Spinal cord (tissue), 10 donors: ENCODE results near the gene FOXD2. TPM values are rescaled to one million over a fixed set of nuclear protein-coding genes. Genes with fewer than 3 reads are reported as not detected.

ENCODE experiments used
- DNase-seq, 6 donors: peaks; one replicate each; pipeline versions ENCODE4 v3.0.0 to v3.0.0-alpha.2; 2013 to 2015; ENCODE audit warnings: low spot score in 6 of 6, low read depth in 4 of 6
- H3K27ac ChIP-seq: one replicate; pipeline ENCODE4 v1.5.1; 2013; ENCODE audit warnings: low read depth, low read length, control low read depth
- H3K27me3 ChIP-seq: one replicate; pipeline ENCODE4 v1.6.1; 2013; ENCODE audit warnings: low read length; ENCODE audit not compliant: control insufficient read depth, insufficient read depth
- H3K36me3 ChIP-seq: one replicate; pipeline ENCODE4 v1.6.1; 2013; ENCODE audit warnings: low read length; ENCODE audit not compliant: control insufficient read depth, insufficient read depth
- H3K4me1 ChIP-seq: one replicate; pipeline ENCODE4 v1.6.1; 2013; ENCODE audit warnings: low read length; ENCODE audit not compliant: control insufficient read depth, insufficient read depth
- H3K4me3 ChIP-seq: one replicate; pipeline ENCODE4 v1.5.1; 2013; ENCODE audit warnings: low read depth, low read length, control low read depth
- H3K9me3 ChIP-seq: one replicate; pipeline ENCODE4 v1.6.1; 2013; ENCODE audit warnings: low read length; ENCODE audit not compliant: control insufficient read depth, insufficient read depth
- WGBS: methylation state at CpG from one replicate; pipeline ENCODE4 v1.1.5; 2013; ENCODE audit warnings: missing lambda C conversion rate; ENCODE audit not compliant: insufficient coverage; 5-methylcytosine and 5-hydroxymethylcytosine counted together
- polyA plus RNA-seq, 2 donors: library from polyadenylated mRNA; unstranded; fragments of 120-200 nt; gene quantifications; one replicate each; pipeline ENCODE4 v1.2.1, GENCODE V29; 2013; ENCODE audit not compliant: insufficient read length in 2 of 2
- total RNA-seq, 2 donors: library from RNA; depleted of rRNA in 1 of 2; stranded (reverse); fragments of 120-200 nt in 1 of 2; fragments of >200 nt in 1 of 2; gene quantifications; one replicate each; pipeline versions ENCODE4 v1.2.3 to v1.2.4, GENCODE V29; 2013 to 2014
- donor health status: healthy.

The FOXD2 gene
- total and polyA plus RNA-seq, 4 donors: 0.36 to 14.3 (median 3.3) TPM

GRCh38 chr1:47415728-47416318, 22.0 kb upstream of the FOXD2 start, which contains the start of gene FOXE3:
Gene FOXE3, plus strand, starts transcription at chr1:47416285. Its CDS starts 31 bp downstream, at chr1:47416316.
- Histone ChIP-seq H3K27me3 (peaks cover 68% of the 10 kb centered on the region), H3K9me3 (no peaks in the 10 kb centered on the region), H3K36me3 (no peaks in the 10 kb centered on the region), H3K4me1 (peaks cover 3% of the 10 kb centered on the region), H3K4me3 (no peak within 1 kb of the TSS), H3K27ac (no peak within 1 kb of the TSS)
- WGBS: 10% methylated on average over 21 of the region's 21 CpGs
- no peak for DNase-seq

- Histone ChIP-seq H3K27ac (no peak overlapping the region), H3K4me3 (no peak overlapping the region)
Observed at GRCh38 chr1:47416319-47417169, 21.3 kb upstream of the FOXD2 start.

GRCh38 chr1:47417170-47418044, 20.4 kb upstream of the FOXD2 start:
- Histone ChIP-seq H3K9me3 (no peaks in the 10 kb centered on the region), H3K36me3 (no peaks in the 10 kb centered on the region), H3K27ac (no peak overlapping the region), H3K4me3 (no peak overlapping the region), H3K4me1 (peaks cover 3% of the 10 kb centered on the region), H3K27me3 (peaks cover 73% of the 10 kb centered on the region)
- DNase-seq: no peak
- 10% methylated on average over 36 of the region's 39 CpGs for WGBS

More at GRCh38 chr1:47416319-47417169, 21.3 kb upstream of the FOXD2 start:
- Histone ChIP-seq H3K4me1 (peaks cover 3% of the 10 kb centered on the region), H3K27me3 (peaks cover 75% of the 10 kb centered on the region), H3K36me3 (no peaks in the 10 kb centered on the region), H3K9me3 (no peaks in the 10 kb centered on the region)
- WGBS: under 1% methylated on average over 134 of the region's 134 CpGs
- DNase-seq: peak in 2 of 6 donors; percentile 44 to 46

- Histone ChIP-seq H3K9me3 (no peaks in the 10 kb centered on the region), H3K27ac (no peak overlapping the region), H3K27me3 (peaks cover 72% of the 10 kb centered on the region), H3K4me3 (no peak overlapping the region), H3K4me1 (peaks cover 3% of the 10 kb centered on the region), H3K36me3 (no peaks in the 10 kb centered on the region)
- WGBS: 69% methylated on average over 2 of the region's 2 CpGs
- DNase-seq: no peak
Observed at GRCh38 chr1:47418122-47418521, 19.7 kb upstream of the FOXD2 start.

- WGBS: 73% methylated on average over 4 of the region's 6 CpGs
- DNase-seq: no peak
- Histone ChIP-seq H3K9me3 (no peaks in the 10 kb centered on the region), H3K4me3 (no peak overlapping the region), H3K4me1 (peaks cover 3% of the 10 kb centered on the region), H3K36me3 (no peaks in the 10 kb centered on the region), H3K27ac (no peak overlapping the region), H3K27me3 (peaks cover 68% of the 10 kb centered on the region)
Observed at GRCh38 chr1:47418681-47419325, 19.0 kb upstream of the FOXD2 start.

GRCh38 chr1:47420547-47420946, 17.3 kb upstream of the FOXD2 start:
- H3K4me3 ChIP-seq: no peak overlapping the region
- DNase-seq: no peak
- no peak overlapping the region for H3K27ac ChIP-seq
- WGBS: no CpG with 5 or more reads among the region's 4 CpGs
- H3K9me3 ChIP-seq: no peaks in the 10 kb centered on the region
- H3K4me1 ChIP-seq: peaks cover 3% of the 10 kb centered on the region
- no peaks in the 10 kb centered on the region for H3K36me3 ChIP-seq
- peaks cover 66% of the 10 kb centered on the region for H3K27me3 ChIP-seq

- no CpG with 5 or more reads among the region's 2 CpGs for WGBS
- no peaks in the 10 kb centered on the region for H3K36me3 ChIP-seq
- no peak overlapping the region for H3K27ac ChIP-seq
Observed at GRCh38 chr1:47423872-47424271, 14.0 kb upstream of the FOXD2 start.

GRCh38 chr1:47424336-47424982, 13.4 kb upstream of the FOXD2 start:
- H3K9me3 ChIP-seq: no peaks in the 10 kb centered on the region
- WGBS: under 1% methylated on average over 6 of the region's 6 CpGs
- H3K27ac ChIP-seq: no peak overlapping the region
- H3K27me3 ChIP-seq: peaks cover 52% of the 10 kb centered on the region
- peak in 3 of 6 donors; percentile 48 to 87 (median 78) for DNase-seq
- H3K36me3 ChIP-seq: no peaks in the 10 kb centered on the region
- no peaks in the 10 kb centered on the region for H3K4me1 ChIP-seq
- no peak overlapping the region for H3K4me3 ChIP-seq

More at GRCh38 chr1:47423872-47424271, 14.0 kb upstream of the FOXD2 start:
- DNase-seq: no peak
- H3K9me3 ChIP-seq: no peaks in the 10 kb centered on the region
- H3K27me3 ChIP-seq: peaks cover 52% of the 10 kb centered on the region
- H3K4me3 ChIP-seq: no peak overlapping the region
- H3K4me1 ChIP-seq: no peaks in the 10 kb centered on the region
